OCI-LY7 (cell line): ENCODE results near the gene EOMES. TPM values are rescaled to one million over a fixed set of nuclear protein-coding genes. Genes with fewer than 3 reads are reported as not detected.

Experiments used
- BruUV-seq: library from RNA; stranded (reverse); fragments of 400-500 nt; replicated peaks from 2 replicates; lab custom pipeline; 2021; lab: Mats Ljungman, UMichigan
- CTCF ChIA-PET: fragments of 300-600 bp; sonication (Branson Sonifier 250); formaldehyde crosslinking; loops from one replicate; lab custom pipeline; 2022; ENCODE audit warnings: antibody characterized with exemption; ENCODE audit not compliant: unreplicated experiment; lab: Charles Lee
- POLR2A ChIA-PET: fragments of 300-600 bp; sonication (Branson Sonifier 250); formaldehyde crosslinking; loops from one replicate; lab custom pipeline; 2022; ENCODE audit warnings: antibody characterized with exemption; lab: Charles Lee
- DNase-seq: peaks from one replicate; pipeline ENCODE4 v3.0.0-alpha.2; 2015; ENCODE audit warnings: low spot score
- H2AFZ ChIP-seq: fragments of 200-600 bp; sonication (generic), shearing (Covaris generic); 2 replicates; pipeline ENCODE4 v1.6.1; 2014; ENCODE audit warnings: mild to moderate bottlenecking, antibody characterized with exemption, low read length, moderate library complexity
- H3K27ac ChIP-seq: fragments of 200-600 bp; sonication (generic); 2 replicates; pipeline ENCODE4 v1.5.1; 2014; ENCODE audit warnings: mixed run types, low read depth, mild to moderate bottlenecking, moderate library complexity, low read length, inconsistent platforms; ENCODE audit not compliant: poor library complexity, severe bottlenecking
- H3K36me3 ChIP-seq: fragments of 200-600 bp; sonication (generic); 2 replicates; pipeline ENCODE4 v1.6.1; 2014; ENCODE audit warnings: mild to moderate bottlenecking, antibody characterized with exemption, low read length, moderate library complexity, mixed read lengths; ENCODE audit not compliant: insufficient read depth
- H3K4me1 ChIP-seq: fragments of 200-600 bp; sonication (generic); 2 replicates; pipeline ENCODE4 v1.5.1; 2014; ENCODE audit warnings: mild to moderate bottlenecking, low read length; ENCODE audit not compliant: insufficient read depth, poor library complexity, severe bottlenecking
- H3K4me2 ChIP-seq: fragments of 200-600 bp; sonication (generic); 2 replicates; pipeline ENCODE4 v1.6.1; 2014; ENCODE audit warnings: mild to moderate bottlenecking, low read length
- H3K4me3 ChIP-seq: fragments of 200-600 bp; sonication (generic); 2 replicates; pipeline ENCODE4 v1.5.1; 2014; ENCODE audit warnings: mild to moderate bottlenecking, low read depth, low read length; ENCODE audit not compliant: poor library complexity, severe bottlenecking
- H3K79me2 ChIP-seq: fragments of 200-600 bp; sonication (generic); 2 replicates; pipeline ENCODE4 v1.6.1; 2016; ENCODE audit warnings: low read depth, mild to moderate bottlenecking, low read length, moderate library complexity, mixed read lengths; ENCODE audit not compliant: insufficient read depth
- H3K9me2 ChIP-seq: fragments of 200-600 bp; sonication (generic); 2 replicates; pipeline ENCODE4 v1.6.1; 2016; ENCODE audit warnings: mild to moderate bottlenecking, low read length, mixed read lengths; ENCODE audit not compliant: insufficient read depth
- H3K9me3 ChIP-seq: fragments of 200-600 bp; sonication (generic); 2 replicates; pipeline ENCODE4 v1.6.1; 2014; ENCODE audit warnings: mild to moderate bottlenecking, mixed run types, low read length, mixed read lengths
- H4K20me1 ChIP-seq: fragments of 200-600 bp; sonication (generic); 2 replicates; pipeline ENCODE4 v1.6.1; 2014; ENCODE audit warnings: mild to moderate bottlenecking, antibody characterized with exemption, low read length, moderate library complexity, mixed read lengths; ENCODE audit not compliant: insufficient read depth
- CTCF ChIP-seq: fragments of 200-600 bp; sonication (generic); conservative IDR thresholded peaks from 2 replicates; pipeline ENCODE4 v1.5.1; 2014; ENCODE audit warnings: mild to moderate bottlenecking, antibody characterized with exemption, low read length, moderate library complexity, mixed read lengths
- EZH2phosphoT487 ChIP-seq: fragments of 200-600 bp; sonication (generic); IDR thresholded peaks from 2 replicates; pipeline ENCODE4 v1.6.1; 2018; ENCODE audit warnings: low read depth, borderline replicate concordance, mild to moderate bottlenecking, mixed run types, antibody characterized with exemption, low read length, moderate library complexity, mixed read lengths
- intact Hi-C: fragments of 100-400 bp; cut with micrococcal nuclease; formaldehyde crosslinking; loops from one replicate; pipeline ENCODE4 v1.10.0; 2022; ENCODE audit not compliant: unreplicated experiment
- total RNA-seq, 2 experiments: library from RNA; depleted of rRNA in 1 of 2; stranded (reverse); fragments of >200 nt in 1 of 2; shearing (Covaris generic) in 1 of 2; gene quantifications; 2 replicates each; pipeline ENCODE4 v1.2.3, GENCODE V29; 2014 to 2022

EOMES gene
- total RNA-seq, 2 experiments from 2014 or later = not detected

GRCh38 chr3:27720899-27721716 is 1.0 kb downstream of the EOMES start:
- Histone ChIP-seq H3K27ac (no peak overlapping the region), H3K4me1 (no peaks in the 10 kb centered on the region), H2AFZ (no peak overlapping the region), H3K4me2 (no peak overlapping the region), H4K20me1 (no peaks in the 10 kb centered on the region), H3K9me2 (no peaks in the 10 kb centered on the region), H3K36me3 (no peaks in the 10 kb centered on the region), H3K9me3 (no peaks in the 10 kb centered on the region), H3K79me2 (no peaks in the 10 kb centered on the region), H3K4me3 (no peak overlapping the region)
- CTCF ChIA-PET = no interaction called here
- intact Hi-C loops = no loop called here
- POLR2A ChIA-PET = no interaction called here
- TF ChIP-seq EZH2phosphoT487 (no peak), CTCF (0 out of 2 replicates have a peak, but pooled peaks have one; percentile 17)
- no peak for DNase-seq
- no TSS peak for BruUV-seq

- no peaks in the 10 kb centered on the region for H3K36me3 ChIP-seq
- no peaks in the 10 kb centered on the region for H3K79me2 ChIP-seq
- no peaks in the 10 kb centered on the region for H3K9me2 ChIP-seq
- ChIA-PET CTCF (interaction anchor here (0.6 kb wide), 2 partner anchors 408 to 499 kb away, joined by 3 to 4 read pairs; no protein-coding TSS in a partner anchor), POLR2A (interaction anchor here (0.6 to 0.8 kb wide), 3 partner anchors 21 to 416 kb away, joined by 3 to 4 read pairs (median 3); no protein-coding TSS in a partner anchor)
- no peaks in the 10 kb centered on the region for H3K9me3 ChIP-seq
- no peak overlapping the region for H3K27ac ChIP-seq
- TF ChIP-seq EZH2phosphoT487 (no peak), CTCF (no peak)
- H3K4me1 ChIP-seq = no peaks in the 10 kb centered on the region
- BruUV-seq = no TSS peak
- H3K4me3 ChIP-seq = no peak overlapping the region
- no peak overlapping the region for H3K4me2 ChIP-seq
- no peak for DNase-seq
- no peaks in the 10 kb centered on the region for H4K20me1 ChIP-seq
- intact Hi-C loops = no loop called here
- H2AFZ ChIP-seq = no peak overlapping the region
These were observed 2.7 kb downstream of the EOMES start for GRCh38 chr3:27719314-27720003.
